Epidermal melanocyte (primary cell): ENCODE results near the gene RPS6KA3.

Experiments
- DNase-seq: peaks from one replicate; pipeline ENCODE4 v3.0.0; 2011; ENCODE audit warnings: low spot score; ENCODE audit not compliant: insufficient read length

The RPS6KA3 gene

DNA sequence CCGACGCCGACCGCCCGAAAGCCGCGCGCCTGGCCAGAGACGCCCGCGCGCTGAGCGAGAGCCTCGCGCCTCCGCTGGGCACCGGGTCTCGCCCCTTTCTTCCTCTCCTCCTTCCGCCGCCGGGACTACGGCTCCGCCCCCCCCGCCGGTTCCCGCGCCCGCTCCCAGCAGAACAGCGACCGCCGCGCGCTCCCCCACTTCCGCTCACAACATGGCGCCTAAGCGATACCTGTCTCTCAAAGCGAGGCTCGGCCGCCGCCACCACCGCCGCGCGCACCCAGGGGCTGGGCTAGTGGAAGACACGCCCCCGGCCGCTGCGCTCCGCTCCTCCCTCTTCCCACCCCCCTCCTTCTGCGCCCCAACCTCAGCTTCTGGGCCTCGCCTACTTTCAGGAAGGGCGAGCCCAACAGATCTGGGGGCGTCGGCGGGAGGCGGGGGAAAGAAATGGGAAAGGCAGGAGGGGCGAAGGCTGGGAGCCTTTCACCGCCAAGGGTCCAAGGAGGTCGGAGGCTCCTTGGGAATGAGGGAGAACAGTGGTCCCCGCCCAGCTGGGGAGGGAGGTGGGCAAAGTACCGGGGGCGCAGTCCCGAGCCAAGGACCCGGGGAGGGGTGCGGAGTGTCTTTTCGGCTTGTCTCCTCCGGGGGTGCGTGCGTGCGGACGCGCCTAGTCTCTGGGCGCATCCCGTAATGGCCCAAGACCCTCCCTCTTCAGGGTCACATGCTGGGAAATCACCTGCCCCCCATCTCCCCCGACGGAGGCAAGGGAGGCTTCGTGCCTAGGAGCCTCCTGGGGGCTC, at the start of gene RPS6KA3:
Gene RPS6KA3, minus strand, starts transcription at position 100 of the 797 bp plus-strand sequence. CDS start 277 bp downstream, outside the sequence.
- peak; percentile 34 for DNase-seq

DNA sequence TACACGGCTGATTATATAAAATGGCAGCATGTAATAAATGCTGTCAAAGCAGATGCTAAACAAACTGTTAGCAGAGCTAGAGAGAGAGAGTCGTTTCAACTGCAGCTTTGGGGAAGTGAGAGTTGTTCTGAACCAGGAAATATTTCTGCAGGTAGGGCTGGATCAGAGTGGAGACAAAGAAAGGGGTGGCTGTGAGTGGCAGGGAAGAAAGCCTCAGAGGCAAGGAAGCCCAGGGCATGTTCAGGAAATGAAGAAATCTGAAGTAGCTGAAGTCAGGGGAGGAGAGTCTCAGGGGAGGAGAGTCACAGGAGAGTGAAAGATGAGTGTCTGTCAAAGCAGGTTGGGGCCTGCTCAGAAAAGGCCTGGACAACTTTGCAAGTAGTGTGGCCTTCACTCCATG, 48.4 kb upstream of the RPS6KA3 start:
- DNase-seq = no peak

DNA sequence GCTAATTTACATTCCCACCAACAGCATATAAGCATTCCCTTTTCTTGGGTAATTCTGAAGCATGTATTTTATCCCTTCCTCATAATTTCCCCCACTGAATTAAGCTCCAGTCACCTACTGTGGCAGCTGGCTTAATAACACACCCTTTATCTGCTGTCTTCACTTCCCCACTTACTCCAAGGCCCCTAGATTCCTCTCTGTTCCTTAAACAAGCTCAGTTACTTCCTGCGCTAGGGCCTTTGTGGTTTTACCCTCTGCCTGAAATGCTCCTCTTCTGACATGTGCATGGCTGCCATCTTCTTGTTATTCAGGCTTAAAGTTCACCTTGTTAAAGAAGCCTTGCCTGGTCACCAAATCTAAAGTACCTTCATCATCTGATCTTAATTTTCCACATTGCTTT, 47.2 kb upstream of the RPS6KA3 start:
- DNase-seq = no peak

DNA sequence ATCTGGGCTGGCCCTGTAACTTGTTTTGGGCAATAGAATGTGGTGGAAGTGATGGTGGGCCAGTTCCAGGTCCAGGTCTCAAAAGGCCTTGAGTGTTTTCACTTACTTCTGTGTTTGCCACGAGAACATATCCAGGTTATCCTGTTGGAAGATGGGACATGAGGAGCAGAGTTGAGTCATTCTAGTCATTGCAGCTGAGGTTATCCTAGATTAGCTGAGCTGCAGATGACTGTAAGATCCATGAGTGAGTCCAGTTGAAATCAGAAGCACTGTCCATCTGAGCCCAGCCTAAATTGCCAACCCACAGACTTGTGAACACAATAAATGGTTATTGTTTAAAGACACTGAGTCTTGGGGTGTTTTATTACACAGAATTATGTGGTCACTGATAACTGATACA, 45.3 kb upstream of the RPS6KA3 start:
- DNase-seq = no peak

DNA sequence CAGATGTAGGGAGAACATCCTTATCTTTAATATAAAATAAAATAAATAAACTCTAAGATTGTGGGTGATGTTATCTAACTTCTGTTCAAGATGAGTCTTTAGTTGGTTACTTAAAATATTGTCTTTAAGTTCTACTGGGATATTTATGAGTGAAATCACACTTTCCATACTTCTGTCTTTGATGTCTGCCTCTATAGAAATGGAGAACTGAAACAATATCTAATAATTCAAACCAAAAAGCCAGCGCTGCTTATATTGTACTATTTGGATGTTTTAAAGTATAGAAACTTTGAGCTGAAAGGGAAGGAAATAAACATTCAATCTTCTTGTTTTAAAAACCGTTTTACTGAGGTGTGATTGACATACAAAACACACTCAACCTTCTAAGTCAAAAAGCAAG, 44.8 kb upstream of the RPS6KA3 start:
- no peak for DNase-seq

DNA sequence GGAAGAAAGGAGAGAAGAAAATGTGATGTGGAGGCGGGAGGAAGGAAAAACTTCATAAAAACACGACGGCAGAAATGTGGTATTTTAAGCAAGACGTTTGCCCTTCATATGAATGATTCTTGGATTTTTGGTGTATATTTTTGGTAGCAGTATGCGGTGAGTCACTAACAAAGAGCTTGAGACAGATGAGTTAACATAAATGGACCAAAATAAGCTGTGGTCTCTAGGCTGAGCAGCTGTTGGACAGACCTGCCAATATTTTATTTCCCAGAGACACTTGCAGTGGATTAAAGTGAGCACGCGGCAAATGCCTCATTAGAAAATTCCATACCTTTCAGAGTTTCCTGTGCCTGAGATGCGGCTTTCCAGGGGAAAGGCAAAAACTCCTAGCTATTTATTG, 43.1 kb upstream of the RPS6KA3 start:
- no peak for DNase-seq

DNA sequence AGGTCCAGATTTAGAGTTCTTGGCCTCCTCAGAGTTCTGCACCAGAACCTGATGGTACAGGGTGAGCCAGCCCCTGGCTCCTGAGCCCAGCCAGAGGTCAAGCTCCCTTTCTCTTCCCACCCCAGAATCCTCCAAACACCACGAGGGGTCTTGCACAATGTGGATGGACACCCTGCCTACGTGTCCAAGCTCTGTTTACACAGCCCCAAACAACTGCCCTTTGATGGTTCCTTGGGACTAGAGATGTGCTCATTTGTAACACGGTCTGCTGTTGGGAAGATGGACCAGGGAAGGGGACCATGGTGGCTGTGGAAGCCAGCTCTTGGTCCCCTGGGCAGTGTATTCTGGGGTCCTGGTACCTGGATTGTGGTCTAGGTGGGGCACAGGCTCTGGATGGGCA, 40.0 kb upstream of the RPS6KA3 start:
- no peak for DNase-seq

DNA sequence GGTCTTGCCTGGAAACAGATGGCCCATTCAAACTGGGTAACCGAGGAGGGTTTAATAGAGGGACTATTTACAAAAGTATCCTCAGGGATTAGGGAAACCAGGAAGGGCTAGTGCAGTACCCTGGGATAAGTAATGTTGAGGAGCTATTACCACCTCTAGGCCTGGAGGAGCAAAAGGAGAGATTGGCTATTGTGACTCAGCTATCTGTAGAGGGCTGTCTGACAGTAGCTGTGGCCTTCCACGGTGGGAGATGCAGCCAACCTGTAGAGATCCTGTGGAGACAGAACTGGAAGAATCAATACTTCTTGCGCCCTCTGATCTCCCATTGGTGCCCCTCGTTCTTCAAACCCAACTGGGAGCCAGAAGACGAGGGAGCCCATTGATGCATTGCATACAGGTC, 34.1 kb upstream of the RPS6KA3 start:
- DNase-seq = no peak

DNA sequence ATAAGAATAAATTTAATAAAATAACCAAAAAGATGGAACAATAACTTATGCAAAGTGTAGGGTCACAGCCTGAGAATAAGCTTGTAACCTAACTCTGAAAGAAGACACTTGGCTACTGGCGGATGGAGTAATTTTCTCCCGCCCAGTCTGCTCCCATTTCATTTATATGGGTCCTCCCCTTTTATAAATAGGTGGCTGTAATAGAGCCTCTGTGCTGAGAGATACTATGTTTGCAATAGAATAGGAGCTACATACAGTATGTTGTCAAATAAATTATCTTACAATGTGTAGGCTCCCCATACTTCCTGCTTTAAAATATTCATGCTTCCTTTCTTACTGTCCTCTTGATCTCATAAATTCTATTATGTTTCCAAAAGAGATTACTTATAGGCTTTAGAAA, 28.2 kb upstream of the RPS6KA3 start:
- no peak for DNase-seq

DNA sequence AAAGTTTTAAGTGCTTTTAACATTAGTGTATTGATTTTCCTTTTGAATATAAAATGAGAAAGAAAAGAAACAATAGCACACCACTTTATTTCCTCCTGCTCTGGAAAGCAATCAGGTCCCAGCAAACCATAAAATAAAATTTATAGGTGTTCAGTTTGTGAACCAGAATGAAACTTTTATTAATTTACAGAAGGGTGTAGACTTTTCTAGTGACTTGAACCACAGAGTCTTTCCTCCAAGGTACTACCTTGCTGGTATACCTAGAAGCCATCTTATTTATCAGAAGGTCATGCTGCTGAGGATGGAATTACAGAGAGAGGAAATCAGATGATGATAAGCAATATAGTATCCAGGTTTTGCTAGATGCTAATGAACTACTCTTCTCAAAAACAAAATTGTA, 27.6 kb upstream of the RPS6KA3 start:
- DNase-seq = no peak

DNA sequence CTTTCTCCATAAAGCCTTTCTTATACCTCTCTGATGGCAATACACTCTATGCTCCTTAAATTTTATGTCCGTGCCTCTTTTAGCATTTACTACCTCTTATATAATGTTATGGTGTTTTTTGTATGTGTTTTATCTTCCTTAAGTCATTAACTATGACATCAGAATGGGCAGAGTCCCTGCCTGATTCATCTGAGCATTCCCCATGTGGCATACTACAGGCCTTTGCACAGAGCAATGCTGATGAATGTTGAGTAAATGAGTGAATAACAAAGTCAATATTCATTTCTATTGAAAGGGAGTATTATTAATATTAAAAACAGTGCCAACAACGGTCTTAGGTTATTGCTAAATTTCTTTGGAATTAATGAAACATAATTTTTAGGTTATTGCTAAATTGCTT, 18.8 kb upstream of the RPS6KA3 start:
- no peak for DNase-seq

DNA sequence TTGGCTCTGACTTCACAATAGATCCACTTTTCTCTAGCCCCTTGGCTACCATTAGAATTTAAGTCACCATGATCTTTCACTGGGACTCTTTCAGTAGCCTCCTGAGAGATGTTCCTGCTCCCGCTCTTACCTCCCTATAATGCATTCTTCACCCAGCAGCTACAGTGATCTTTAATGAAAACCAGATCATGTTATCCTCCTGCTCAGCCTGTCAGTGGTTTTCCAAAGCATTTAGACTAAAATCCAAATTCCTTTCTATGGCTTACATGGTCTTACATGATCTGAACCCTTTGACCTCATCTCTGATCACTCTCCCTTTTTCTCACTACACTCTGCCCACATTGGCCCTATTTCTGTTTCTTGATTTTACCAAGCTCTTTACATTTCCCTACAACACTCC, 18.3 kb upstream of the RPS6KA3 start:
- no peak for DNase-seq

DNA sequence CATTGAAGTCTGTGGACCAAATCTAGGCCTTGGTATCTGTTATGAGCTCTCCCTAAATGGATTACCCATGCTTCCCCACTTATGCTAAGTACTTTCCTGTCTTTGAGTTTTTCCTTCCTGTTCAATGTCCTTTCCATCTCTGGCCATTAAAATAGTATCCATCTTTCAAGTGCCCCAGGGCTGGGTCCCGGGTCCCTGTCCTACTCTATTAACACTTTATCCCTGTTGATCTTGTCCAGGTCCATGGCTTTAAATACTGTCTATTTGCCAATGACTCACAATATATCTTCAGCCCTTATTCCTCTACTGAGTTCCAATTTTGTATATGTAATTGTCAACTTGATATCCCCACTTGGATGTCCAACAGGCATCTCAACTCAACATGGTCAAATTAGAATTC, 17.7 kb upstream of the RPS6KA3 start:
- no peak for DNase-seq

DNA sequence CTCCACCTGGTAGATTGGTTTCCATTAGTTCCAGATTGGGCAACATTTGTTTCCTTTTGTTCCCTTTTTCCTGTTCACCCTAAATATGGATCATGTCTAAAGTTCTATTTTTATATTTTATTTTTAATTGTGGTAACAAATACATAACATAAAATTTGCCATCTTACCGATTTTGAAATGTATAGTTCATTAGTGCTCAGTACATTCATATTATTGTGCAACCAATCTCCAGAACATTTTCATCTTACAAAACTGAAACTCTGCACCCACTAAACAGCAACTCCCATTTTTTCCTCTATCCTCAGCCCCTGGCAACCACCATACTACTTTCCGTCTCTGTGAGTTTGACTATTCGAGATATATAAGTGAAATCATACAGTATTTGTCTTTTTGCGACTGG, 14.2 kb upstream of the RPS6KA3 start:
- DNase-seq = no peak

DNA sequence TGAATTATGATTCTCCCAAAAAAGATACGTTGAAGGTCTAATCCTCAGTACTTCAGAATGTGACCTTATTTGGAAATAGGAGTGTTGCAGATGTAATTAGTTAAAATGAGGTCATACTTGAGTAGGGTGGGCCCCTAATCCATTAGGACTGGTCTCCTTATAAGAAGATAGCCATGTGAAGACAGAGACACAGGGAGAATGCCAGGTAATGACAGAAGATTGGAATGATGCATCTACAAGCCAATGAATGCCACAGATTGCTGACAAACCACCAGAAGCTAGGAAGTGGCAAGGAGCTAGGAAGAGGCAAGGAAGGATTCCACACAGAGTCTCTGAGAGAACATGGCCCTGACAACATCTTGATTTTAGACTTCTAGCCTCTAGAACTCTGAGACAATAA, 7.4 kb upstream of the RPS6KA3 start:
- no peak for DNase-seq

DNA sequence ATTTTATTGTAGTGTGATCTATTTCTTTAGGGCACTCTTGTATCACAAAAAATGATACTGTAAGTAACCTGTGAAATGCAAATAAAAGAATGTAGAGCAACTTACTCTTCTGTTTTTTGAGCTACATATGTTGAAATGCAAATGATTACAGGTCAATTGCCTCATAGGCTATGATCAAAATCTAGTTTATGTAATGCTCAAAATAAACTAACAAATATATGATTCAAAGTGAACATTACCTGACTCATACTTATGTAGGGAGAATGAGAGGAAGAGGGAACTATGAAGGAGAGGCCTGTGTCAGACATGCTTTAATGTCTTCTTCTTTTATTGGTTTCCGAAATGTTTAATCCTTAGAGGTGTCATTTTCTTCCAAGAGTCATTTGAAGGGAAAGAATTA, 5.0 kb upstream of the RPS6KA3 start:
- DNase-seq = no peak

DNA sequence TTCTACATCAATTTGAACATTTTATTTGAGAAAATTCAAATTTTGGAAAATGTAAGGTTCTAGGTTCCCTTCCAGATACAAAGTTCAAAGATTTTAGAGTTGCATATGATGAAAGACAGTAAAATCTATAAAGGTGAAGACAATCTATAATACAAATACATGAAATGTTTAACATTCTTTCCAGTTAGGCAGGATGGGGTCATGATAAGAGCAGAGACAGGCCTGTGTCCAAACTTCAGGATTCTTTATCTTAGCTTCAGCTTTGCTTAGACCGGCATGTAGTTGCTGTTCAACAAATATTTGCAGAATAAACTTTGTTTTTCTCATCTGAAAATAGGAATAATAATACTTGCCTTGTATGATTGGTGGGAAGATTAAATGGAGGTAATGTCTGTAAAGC, 4.5 kb upstream of the RPS6KA3 start:
- DNase-seq = no peak

DNA sequence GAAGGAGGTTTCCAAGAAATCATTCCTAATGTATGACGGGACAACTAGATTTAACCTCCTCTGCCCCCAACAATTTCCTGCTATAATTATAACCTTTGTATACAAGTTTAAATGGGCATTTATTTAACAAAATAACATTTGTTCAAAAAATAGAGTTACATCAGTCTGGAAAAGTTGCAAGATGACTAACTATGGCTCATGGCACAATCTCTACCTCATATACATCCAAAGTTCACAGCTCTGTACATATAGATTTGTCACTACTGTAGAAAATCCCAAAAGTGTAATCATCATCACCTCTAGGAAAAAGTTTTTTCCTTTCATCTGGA, 3.8 kb upstream of the RPS6KA3 start:
- DNase-seq = no peak

DNA sequence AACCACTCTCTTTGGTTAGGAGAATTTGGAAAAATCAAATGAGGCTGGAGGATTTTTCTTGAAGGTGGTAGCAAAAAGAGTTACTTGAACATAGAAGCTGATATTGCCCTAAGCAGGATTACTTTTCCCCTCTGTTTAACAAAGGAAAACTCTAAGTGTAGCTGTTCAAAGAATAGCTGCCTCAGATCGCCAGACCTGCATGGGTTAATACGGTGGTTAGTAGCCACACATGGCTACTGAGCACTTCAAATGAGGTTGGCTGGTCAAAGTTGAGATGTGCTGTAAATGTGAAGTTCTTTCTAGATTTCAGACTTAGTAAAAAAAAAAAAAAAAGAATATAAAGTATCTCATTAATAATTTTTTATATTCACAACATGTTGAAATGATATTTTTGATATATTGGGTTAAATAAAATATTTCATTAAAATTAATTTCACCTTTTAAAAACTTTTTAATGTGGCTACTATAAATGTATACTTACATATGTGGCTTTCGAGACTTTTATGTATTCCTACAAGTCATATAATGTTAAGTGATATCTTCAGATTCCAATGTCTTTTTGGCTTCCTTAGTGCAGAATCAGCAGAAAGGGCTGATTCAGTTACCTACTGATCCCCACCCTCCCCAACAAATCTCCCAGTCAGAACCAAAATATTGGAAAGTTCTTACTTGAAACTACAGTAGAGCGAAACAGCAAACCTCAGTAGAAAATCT, 3.3 kb upstream of the RPS6KA3 start:
- DNase-seq = no peak

DNA sequence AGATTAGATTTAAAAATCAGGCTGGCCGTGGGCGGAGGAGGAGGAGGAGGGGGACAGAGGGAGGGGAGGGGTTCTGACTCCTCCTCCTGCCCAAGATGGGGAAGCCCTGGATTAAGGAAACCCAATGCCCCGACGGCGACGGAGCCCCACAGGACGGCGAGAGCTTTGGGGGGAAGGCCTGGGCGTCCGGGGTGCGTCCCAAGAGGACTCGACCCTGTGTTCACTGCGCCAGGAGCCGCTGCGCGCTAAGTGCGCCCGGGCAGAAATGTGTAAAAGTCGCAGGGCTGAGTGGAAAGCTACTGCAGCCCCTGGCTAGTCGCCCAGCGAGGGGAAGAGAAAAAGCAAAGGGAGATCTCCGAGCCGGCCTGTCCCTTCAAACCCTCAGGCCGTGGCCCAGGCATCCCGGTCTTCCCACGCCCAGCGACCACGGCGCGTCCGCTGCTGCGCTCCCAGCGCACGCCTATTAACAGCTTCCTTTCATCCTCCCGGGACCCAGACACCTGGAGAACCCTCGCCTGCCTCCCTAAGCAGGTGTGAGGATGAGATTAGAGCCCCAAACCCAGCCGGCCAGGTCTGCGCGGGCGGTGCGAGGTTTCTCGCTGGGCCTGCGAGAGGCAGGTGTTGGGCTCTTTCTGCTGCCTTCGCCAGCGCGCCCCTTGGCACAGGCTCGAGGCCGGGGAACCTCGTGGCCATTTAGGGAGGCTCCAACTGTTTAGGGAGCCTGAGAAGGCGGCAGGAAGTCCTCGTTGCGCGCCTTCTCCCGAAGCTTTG, 1.4 kb upstream of the RPS6KA3 start:
- DNase-seq = peak; percentile 17

DNA sequence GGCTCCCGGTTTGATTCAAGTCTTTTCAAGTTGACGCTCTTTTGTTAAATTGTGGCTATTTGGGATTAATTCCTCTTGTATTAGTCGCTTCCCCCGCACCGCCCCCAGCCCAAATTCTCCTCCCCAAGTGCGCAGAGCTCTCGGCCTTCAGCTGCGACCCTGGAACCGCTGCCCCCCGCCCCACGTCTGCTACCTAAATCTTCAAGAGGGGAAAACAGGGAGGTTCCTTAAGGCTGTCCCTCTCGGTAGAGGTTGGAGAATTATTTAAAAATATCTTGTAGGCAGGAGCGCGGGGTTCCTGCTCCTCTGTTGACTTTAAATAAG, 860 bp upstream of the RPS6KA3 start:
- DNase-seq = no peak
